Chondrocyte (in vitro differentiated cells): ENCODE measurements around the gene NXPH3. TPM values are rescaled to one million over a fixed set of nuclear protein-coding genes. Genes with fewer than 3 reads are reported as not detected.

Experiments
- DNase-seq: peaks from one replicate; pipeline ENCODE4 v3.0.0; 2021; ENCODE audit warnings: mixed read lengths, low spot score
- H3K27ac Mint-ChIP-seq: one replicate; pipeline ENCODE4 v1.8.0; 2021; ENCODE audit warnings: mild to moderate bottlenecking, moderate library complexity, mixed read lengths; ENCODE audit not compliant: unreplicated experiment
- H3K27me3 Mint-ChIP-seq: 2 replicates; pipeline ENCODE4 v1.8.0; 2021; ENCODE audit warnings: low read depth, mixed read lengths
- H3K36me3 Mint-ChIP-seq: 2 replicates; pipeline ENCODE4 v1.8.0; 2021; ENCODE audit warnings: low read depth, mixed read lengths
- H3K4me1 Mint-ChIP-seq: 2 replicates; pipeline ENCODE4 v1.8.0; 2021; ENCODE audit warnings: low read depth, mild to moderate bottlenecking, mixed read lengths
- H3K4me3 Mint-ChIP-seq: one replicate; pipeline ENCODE4 v1.8.0; 2021; ENCODE audit warnings: mild to moderate bottlenecking, moderate library complexity, mixed read lengths; ENCODE audit not compliant: unreplicated experiment
- H3K9me3 Mint-ChIP-seq: 2 replicates; pipeline ENCODE4 v1.8.0; 2021; ENCODE audit warnings: low read depth, mixed read lengths
- total RNA-seq: library from RNA; stranded (reverse); gene quantifications from 3 replicates; pipeline ENCODE4 v1.2.1, GENCODE V29; 2021
- TF ChIP-seq, protein P1 (sequence below): fragments of 200-600 bp; sonication (generic); IDR thresholded peaks from 2 replicates; pipeline ENCODE4 v1.5.0; 2021; ENCODE audit warnings: antibody characterized with exemption, mild to moderate bottlenecking, moderate library complexity

NXPH3 gene
- total RNA-seq, 1 donor from 2014 or later: 4.5 TPM

DNA sequence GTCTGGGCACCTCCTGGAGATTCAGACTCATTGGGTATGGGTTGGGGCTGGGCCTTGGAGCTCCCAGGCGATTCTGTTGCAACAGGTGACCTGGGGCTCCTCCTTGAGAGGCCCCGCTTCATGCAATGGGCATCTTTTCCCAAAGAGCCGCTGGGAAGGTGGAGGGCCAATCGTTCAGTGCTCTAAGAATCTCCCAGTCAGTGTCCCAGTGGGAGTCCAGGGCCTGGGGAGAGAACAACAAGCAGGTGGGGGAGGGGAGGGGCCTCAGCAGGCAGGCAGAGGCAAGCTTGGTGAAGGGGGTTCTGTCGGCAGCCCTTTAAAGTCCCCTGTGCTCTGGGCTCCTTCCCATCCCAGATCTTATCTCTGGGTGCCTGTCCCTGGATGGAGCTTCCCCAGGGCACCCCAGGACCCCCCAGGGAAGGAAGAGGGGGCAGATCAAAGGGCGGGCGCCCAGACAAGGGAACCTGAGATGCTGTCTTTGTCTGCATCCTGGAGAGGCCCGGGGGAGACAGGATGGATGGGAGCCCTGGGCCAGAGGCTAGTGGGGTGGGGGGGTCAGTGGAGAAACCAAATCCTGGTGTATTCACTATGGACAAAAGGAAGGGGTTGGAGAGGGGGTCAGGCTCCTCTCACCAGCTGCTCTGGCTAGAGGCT lies 30.5 kb upstream of the NXPH3 start:
- TF ChIP-seq, protein P1, sequence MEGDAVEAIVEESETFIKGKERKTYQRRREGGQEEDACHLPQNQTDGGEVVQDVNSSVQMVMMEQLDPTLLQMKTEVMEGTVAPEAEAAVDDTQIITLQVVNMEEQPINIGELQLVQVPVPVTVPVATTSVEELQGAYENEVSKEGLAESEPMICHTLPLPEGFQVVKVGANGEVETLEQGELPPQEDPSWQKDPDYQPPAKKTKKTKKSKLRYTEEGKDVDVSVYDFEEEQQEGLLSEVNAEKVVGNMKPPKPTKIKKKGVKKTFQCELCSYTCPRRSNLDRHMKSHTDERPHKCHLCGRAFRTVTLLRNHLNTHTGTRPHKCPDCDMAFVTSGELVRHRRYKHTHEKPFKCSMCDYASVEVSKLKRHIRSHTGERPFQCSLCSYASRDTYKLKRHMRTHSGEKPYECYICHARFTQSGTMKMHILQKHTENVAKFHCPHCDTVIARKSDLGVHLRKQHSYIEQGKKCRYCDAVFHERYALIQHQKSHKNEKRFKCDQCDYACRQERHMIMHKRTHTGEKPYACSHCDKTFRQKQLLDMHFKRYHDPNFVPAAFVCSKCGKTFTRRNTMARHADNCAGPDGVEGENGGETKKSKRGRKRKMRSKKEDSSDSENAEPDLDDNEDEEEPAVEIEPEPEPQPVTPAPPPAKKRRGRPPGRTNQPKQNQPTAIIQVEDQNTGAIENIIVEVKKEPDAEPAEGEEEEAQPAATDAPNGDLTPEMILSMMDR: no peak
- DNase-seq: no peak
- Mint-ChIP-seq H3K27me3 (peaks cover 2% of the 10 kb centered on the region), H3K4me3 (no peak overlapping the region), H3K4me1 (peaks cover 21% of the 10 kb centered on the region), H3K27ac (no peak overlapping the region), H3K36me3 (no peaks in the 10 kb centered on the region), H3K9me3 (peaks cover 10% of the 10 kb centered on the region)

DNA sequence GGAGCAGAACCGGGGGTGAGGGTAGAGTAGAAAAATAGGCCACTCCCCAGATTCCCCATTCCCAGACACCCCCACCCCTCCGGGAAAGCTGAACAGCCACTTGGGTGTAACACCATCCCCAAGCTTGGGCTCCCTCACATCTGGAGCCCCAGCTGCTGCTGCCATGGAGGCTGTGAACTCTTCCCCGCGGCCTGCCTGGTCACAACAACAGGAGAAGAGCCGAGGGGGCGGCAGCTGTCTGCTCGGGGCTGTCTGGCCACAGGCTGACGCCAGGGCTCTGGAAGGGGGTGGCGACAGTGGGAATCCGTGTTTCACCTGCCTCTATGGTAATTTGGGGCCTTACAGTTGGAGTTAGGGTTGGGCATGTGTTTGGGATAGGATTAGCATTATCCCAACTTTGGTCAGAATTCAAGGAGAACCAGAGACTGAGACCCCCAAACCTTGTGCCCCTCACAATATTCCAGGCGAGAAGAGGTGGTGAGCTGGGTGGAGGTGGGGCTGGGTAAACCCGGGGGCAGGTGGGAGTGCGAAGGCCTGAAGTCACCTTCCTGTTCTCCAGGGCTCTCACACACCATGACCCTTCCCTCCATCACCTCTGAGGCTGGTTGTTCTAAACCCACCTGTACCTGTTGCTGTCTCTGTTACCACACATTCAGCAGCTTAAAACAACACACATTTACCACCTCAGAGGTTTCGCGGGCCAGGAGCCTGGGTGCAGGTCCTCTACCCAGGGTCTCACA lies 29.7 kb upstream of the NXPH3 start:
- no peak for DNase-seq
- no peak overlapping the region for H3K4me3 Mint-ChIP-seq
- TF ChIP-seq, protein P1: no peak
- H3K4me1 Mint-ChIP-seq: peaks cover 21% of the 10 kb centered on the region
- peaks cover 2% of the 10 kb centered on the region for H3K27me3 Mint-ChIP-seq
- no peaks in the 10 kb centered on the region for H3K36me3 Mint-ChIP-seq
- H3K9me3 Mint-ChIP-seq: peaks cover 7% of the 10 kb centered on the region
- H3K27ac Mint-ChIP-seq: no peak overlapping the region

GRCh38 chr17:49546546-49547535 lies 28.8 kb upstream of the NXPH3 start:
- Mint-ChIP-seq H3K4me1 (peaks cover 21% of the 10 kb centered on the region), H3K27ac (no peak overlapping the region), H3K27me3 (peaks cover 2% of the 10 kb centered on the region), H3K36me3 (no peaks in the 10 kb centered on the region), H3K4me3 (no peak overlapping the region), H3K9me3 (peaks cover 1% of the 10 kb centered on the region)
- TF ChIP-seq, protein P1: no peak
- no peak for DNase-seq

- H3K9me3 Mint-ChIP-seq: no peaks in the 10 kb centered on the region
- TF ChIP-seq, protein P1: no peak
- H3K4me1 Mint-ChIP-seq: peaks cover 21% of the 10 kb centered on the region
- H3K4me3 Mint-ChIP-seq: no peak overlapping the region
- peaks cover 2% of the 10 kb centered on the region for H3K27me3 Mint-ChIP-seq
- DNase-seq: no peak
- H3K36me3 Mint-ChIP-seq: no peaks in the 10 kb centered on the region
- peak overlapping the region; percentile 41 for H3K27ac Mint-ChIP-seq
Measured at GRCh38 chr17:49547566-49547965, 28.1 kb upstream of the NXPH3 start.

GRCh38 chr17:49548051-49548505 lies 27.6 kb upstream of the NXPH3 start:
- H3K36me3 Mint-ChIP-seq: no peaks in the 10 kb centered on the region
- peak overlapping the region; percentile 41 for H3K27ac Mint-ChIP-seq
- no peak overlapping the region for H3K4me3 Mint-ChIP-seq
- no peaks in the 10 kb centered on the region for H3K9me3 Mint-ChIP-seq
- TF ChIP-seq, protein P1: no peak
- peaks cover 3% of the 10 kb centered on the region for H3K27me3 Mint-ChIP-seq
- H3K4me1 Mint-ChIP-seq: peaks cover 21% of the 10 kb centered on the region
- DNase-seq: no peak
